KOPT-K1 (cell line): Measurements from ENCODE around the gene ENTPD1.
"Not testable (repeated sequence)": the region's sequence is repeated elsewhere in the genome, so short reads cannot be mapped to it uniquely, and the experiment has no call there.

Source experiments
- H3K27ac ChIP-seq: fragments of 200-600 bp; sonication (generic); 2 replicates; pipeline ENCODE4 v1.5.1; 2016; ENCODE audit warnings: antibody characterized with exemption, mild to moderate bottlenecking, low read depth, low read length; ENCODE audit not compliant: poor library complexity, severe bottlenecking
- H3K36me3 ChIP-seq: fragments of 200-600 bp; sonication (generic); 2 replicates; pipeline ENCODE4 v1.5.1; 2017; ENCODE audit warnings: antibody characterized with exemption, mild to moderate bottlenecking, low read length, moderate library complexity; ENCODE audit not compliant: insufficient read depth
- H3K9me3 ChIP-seq: fragments of 200-600 bp; sonication (generic); 2 replicates; pipeline ENCODE4 v1.5.1; 2017; ENCODE audit warnings: antibody characterized with exemption, low read length, mild to moderate bottlenecking; ENCODE audit not compliant: insufficient read depth, poor library complexity, severe bottlenecking

The ENTPD1 gene

GRCh38 chr10:95756041-95756761 lies at the start of gene ENTPD1:
Gene ENTPD1, plus strand, starts transcription at chr10:95756163. Its CDS starts 77 bp downstream, at chr10:95756240.
- H3K36me3 ChIP-seq: no peaks in the 10 kb centered on the region
- H3K9me3 ChIP-seq: no peaks in the 10 kb centered on the region
- no peak within 1 kb of the TSS for H3K27ac ChIP-seq

- Histone ChIP-seq H3K36me3 (no peaks in the 10 kb centered on the region), H3K27ac (no peak overlapping the region), H3K9me3 (peaks cover 15% of the 10 kb centered on the region)
Observed at GRCh38 chr10:95706573-95706972, 49.4 kb upstream of the ENTPD1 start.

- Histone ChIP-seq H3K27ac (no peak overlapping the region), H3K9me3 (peaks cover 15% of the 10 kb centered on the region), H3K36me3 (no peaks in the 10 kb centered on the region)
Observed at GRCh38 chr10:95706990-95707389, 49.0 kb upstream of the ENTPD1 start.

- H3K36me3 ChIP-seq: no peaks in the 10 kb centered on the region
- no peak overlapping the region for H3K27ac ChIP-seq
- H3K9me3 ChIP-seq: peaks cover 6% of the 10 kb centered on the region
Observed at GRCh38 chr10:95711492-95711891, 44.5 kb upstream of the ENTPD1 start.

- no peaks in the 10 kb centered on the region for H3K36me3 ChIP-seq
- no peak overlapping the region for H3K27ac ChIP-seq
- H3K9me3 ChIP-seq: no peaks in the 10 kb centered on the region
Observed at GRCh38 chr10:95716466-95716865, 39.5 kb upstream of the ENTPD1 start.

GRCh38 chr10:95716866-95717265 lies 39.1 kb upstream of the ENTPD1 start:
- H3K27ac ChIP-seq: no peak overlapping the region
- no peaks in the 10 kb centered on the region for H3K9me3 ChIP-seq
- no peaks in the 10 kb centered on the region for H3K36me3 ChIP-seq

- H3K27ac ChIP-seq, H3K36me3 ChIP-seq, H3K9me3 ChIP-seq: not testable (repeated sequence)
Observed at GRCh38 chr10:95720745-95721144, 35.2 kb upstream of the ENTPD1 start.

GRCh38 chr10:95722496-95722895 lies 33.5 kb upstream of the ENTPD1 start:
- H3K9me3 ChIP-seq, H3K27ac ChIP-seq: not testable (repeated sequence)

GRCh38 chr10:95728526-95728925 lies 27.4 kb upstream of the ENTPD1 start:
- Histone ChIP-seq H3K27ac (no peak overlapping the region), H3K36me3 (no peaks in the 10 kb centered on the region), H3K9me3 (peaks cover 17% of the 10 kb centered on the region)

More at GRCh38 chr10:95722496-95722895, 33.5 kb upstream of the ENTPD1 start:
- H3K36me3 ChIP-seq: not testable (repeated sequence)

GRCh38 chr10:95729323-95730055 lies 26.5 kb upstream of the ENTPD1 start:
- Histone ChIP-seq H3K36me3 (no peaks in the 10 kb centered on the region), H3K27ac (no peak overlapping the region), H3K9me3 (peaks cover 23% of the 10 kb centered on the region)

- no peak overlapping the region for H3K27ac ChIP-seq
- H3K9me3 ChIP-seq: peaks cover 23% of the 10 kb centered on the region
- no peaks in the 10 kb centered on the region for H3K36me3 ChIP-seq
Observed at GRCh38 chr10:95730233-95730632, 25.7 kb upstream of the ENTPD1 start.

GRCh38 chr10:95732907-95733306 lies 23.1 kb upstream of the ENTPD1 start:
- not testable (repeated sequence) for H3K27ac ChIP-seq, H3K36me3 ChIP-seq
- H3K9me3 ChIP-seq: peaks cover 23% of the 10 kb centered on the region

- peaks cover under 1% of the 10 kb centered on the region for H3K9me3 ChIP-seq
- no peak overlapping the region for H3K27ac ChIP-seq
- H3K36me3 ChIP-seq: no peaks in the 10 kb centered on the region
Observed at GRCh38 chr10:95739056-95739455, 16.9 kb upstream of the ENTPD1 start.

GRCh38 chr10:95741807-95742467 lies 14.0 kb upstream of the ENTPD1 start:
- no peak overlapping the region for H3K27ac ChIP-seq
- no peaks in the 10 kb centered on the region for H3K9me3 ChIP-seq
- no peaks in the 10 kb centered on the region for H3K36me3 ChIP-seq

GRCh38 chr10:95742485-95742884 lies 13.5 kb upstream of the ENTPD1 start:
- Histone ChIP-seq H3K27ac (no peak overlapping the region), H3K9me3 (no peaks in the 10 kb centered on the region), H3K36me3 (no peaks in the 10 kb centered on the region)
